GM18511 (cell line): ENCODE measurements around the gene SF3B2.
A peak's percentile ranks its signal among the peaks of the same experiment; 100 is the strongest.

Experiments
- ATAC-seq: cut with Tn5 transposase; IDR thresholded peaks from one replicate; pipeline ENCODE4 v1.9.1; 2021; ENCODE audit warnings: mild to moderate bottlenecking, moderate library complexity; ENCODE audit not compliant: unreplicated experiment

SF3B2 gene

DNA sequence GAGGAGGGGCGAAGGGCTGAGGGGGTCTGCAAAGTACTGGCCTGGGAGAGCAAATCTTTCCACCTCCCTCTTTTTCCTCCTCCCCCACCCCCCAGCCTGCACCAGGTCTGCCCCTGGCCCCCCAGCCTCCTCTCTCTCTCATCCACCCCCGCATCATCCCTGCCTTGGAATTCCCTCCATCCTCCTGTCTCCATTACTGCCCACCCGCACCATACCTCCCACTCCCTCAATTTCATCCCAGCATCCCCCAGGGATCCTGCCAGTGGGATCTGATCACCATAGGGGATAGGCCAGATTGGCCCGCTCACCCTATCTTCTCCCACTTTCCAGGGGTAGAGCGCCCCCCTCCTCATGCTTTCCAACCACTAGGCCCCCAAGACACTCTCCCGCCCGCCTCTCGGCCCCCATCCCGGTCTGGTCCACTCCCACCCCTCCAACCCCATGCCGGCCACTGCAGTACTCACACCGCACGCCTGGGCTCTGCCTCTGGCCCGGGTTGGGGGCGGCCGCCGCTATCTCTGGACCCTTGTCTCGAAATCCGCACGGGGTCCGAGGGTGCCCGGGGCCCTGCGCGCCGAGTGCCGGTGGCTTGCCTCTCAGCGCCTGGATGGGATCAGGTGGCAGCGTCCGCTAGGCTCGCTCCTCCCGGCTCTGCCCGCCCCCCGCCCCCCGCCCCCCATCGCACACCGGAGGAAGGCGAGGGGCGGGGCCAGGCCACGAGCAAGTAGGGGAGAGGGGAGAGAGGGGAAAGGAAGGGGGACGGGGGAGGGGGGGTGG is 3.4 kb upstream of the SF3B2 start, which contains the start of gene GAL3ST3:
Gene GAL3ST3, minus strand, starts transcription at position 615 of the 777 bp plus-strand sequence. CDS start 3,746 bp downstream, outside the sequence.
- no peak for ATAC-seq

DNA sequence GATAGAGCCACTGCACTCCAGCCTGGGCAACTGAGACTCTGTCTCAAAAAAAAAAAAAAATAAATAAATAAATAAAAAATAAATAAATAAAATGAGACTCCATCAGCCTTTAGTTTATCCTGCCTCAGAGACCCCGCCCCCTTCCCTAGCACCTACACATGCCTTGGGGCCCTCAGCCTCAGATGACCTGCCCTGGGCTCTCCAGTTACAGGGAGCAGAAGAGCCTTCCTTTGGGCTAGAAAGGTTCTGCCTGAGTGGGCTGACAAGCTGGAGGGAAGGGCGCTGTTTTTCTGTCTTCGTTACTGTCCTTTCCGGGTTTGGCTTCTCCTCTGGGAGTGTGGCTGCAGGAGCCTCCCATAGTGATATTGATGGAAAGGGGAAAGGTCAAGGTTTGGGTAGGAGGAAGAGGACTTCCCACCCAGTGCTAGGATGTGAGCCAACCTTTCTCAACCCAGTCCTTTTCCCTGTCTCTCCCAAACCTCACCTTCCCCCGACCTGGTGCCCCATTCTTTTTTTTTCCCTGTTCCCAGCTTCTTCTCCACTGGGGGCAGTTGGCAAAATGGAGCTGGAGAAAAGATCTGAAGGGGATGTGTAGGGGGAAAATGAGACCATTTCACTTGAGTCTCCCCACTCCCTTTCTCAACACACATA is 1.5 kb upstream of the SF3B2 start:
- no peak for ATAC-seq

DNA sequence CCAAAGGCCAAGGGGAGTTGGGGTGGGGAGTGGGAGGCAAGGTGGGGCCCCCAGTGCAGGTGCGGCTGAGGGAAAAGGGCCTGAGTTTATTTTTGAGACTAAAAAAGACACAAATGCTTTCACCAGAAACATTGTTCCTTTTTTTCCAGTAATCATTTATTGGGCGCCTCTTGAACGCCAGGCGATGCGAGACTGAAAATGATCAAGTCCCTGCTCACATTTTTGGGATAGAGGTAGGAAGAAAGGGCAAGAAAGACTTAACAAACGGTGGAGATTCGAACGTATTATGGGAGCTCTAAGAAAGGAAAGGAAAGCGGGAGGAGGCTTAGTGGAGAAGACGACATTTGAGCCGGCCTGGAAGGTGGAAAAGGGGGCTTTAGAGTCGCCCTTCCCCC is 796 bp upstream of the SF3B2 start:
- ATAC-seq: no peak

DNA sequence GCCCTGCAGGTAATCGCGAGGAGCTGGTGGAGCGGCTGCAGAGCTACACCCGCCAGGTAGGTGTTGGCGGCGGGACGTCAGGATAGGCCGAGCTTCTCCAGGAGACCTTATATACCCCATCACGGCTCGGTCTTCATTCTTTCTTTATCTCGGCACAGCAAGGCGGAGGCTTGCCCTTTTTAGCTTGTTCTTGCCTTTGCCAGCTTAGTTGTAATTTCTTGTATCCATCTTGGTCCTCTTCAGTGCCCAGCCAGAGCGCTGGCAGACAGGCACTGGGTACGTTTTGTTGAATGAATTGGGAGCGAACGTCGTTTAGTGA is 459 bp downstream of the SF3B2 start:
- ATAC-seq: no peak

DNA sequence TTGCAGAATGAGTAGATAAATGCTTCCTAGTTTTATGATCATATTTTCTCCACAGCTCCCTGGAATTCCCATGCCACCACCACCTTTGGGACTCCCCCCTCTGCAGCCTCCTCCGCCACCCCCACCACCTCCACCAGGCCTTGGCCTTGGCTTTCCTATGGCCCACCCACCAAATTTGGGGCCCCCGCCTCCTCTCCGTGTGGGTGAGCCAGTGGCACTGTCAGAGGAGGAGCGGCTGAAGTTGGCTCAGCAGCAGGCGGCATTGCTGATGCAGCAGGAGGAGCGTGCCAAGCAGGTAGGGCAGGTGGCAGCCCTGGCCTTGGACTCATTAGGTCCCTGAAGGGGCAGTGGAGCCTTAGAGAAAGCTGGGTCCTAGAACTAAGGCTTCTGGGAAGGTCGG is 2.9 kb downstream of the SF3B2 start:
- no peak for ATAC-seq

DNA sequence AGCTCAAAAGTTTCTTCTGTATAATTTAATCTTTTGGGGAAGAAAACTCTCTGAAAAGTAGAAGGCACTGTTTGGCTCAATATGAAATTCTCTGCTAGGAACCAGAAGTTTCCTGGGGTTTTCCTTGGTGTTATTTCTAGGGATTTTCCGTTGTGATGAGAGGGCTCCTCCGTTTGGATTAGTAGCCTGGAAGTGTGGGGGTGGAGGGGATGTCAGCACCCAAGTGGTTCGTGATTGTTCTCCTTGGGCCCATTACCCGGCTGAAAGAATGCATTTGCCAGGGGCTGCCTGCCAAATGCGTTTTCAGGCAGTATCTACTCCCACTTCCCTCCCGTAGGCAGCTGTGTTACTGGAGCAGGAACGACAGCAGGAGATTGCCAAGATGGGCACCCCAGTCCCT is 4.3 kb downstream of the SF3B2 start:
- ATAC-seq: no peak

DNA sequence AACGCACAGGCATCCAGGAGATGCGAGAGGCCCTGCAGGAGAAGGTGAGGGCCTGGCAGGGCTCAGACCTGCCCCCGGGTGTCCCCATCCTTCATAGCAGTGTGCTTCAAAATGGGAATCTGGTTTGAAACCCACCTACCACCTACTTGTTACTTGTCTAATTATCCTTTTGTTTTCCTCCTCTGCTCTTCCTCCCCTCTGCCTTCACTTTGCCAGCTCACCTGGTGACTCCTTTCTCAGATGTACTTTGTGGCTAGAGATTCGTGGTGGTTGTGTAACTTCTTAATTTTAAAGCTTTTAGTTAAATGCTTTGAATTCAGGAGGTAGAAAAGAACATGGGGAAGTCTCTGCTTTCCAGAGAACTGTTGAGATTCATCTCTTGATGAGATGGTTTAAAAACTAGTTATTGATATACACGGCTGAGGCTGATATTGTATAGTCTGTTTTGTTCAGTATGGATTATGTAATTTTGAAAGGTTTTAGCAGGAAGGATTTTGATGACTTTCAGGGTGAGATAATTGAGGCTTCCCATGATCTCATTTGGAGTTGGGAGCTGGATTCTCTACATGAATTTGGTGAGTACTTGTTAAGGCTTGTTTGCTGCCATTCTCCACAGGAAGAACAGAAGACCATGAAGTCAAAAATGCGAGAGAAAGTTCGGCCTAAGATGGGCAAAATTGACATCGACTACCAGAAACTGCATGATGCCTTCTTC is 8.0 kb downstream of the SF3B2 start:
- no peak for ATAC-seq

DNA sequence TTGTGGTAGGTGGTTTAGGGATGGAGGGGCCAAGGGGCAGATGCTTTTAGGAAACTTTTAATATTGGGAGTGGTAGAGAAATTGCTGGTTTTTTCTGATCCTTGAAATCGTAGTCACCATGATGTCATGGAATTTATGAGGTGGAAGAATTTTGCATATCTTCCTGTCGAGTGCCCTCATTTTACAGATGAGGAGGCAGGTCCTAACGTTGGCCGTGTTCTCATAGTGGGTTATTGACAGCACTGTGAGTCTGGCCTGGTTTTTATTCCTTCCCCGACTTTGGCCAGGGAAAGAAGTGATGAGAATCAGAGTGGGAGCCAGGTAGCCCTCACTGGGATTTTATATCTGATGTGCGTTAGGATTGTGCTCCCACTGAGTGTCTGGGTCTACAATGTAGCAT is 9.1 kb downstream of the SF3B2 start:
- no peak for ATAC-seq

DNA sequence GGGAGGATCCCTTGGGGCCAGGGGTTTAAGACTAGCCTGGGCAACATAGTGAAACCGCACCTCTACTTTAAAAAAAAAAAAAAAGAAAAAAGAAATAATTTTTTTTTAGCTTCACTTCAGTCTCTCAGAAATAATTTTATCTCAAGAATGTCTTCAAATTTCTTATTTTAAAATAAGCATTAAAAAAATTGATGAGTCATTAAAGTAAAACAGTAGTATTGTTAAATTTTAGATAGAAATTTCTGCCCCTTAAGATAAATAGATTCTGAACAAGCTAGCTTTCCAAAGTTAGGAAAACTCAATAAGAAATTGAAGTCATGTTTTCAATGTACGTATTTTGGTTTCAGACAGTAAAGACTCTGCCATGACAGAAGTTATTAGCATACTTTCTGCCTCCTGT is 10.2 kb downstream of the SF3B2 start:
- ATAC-seq: no peak

DNA sequence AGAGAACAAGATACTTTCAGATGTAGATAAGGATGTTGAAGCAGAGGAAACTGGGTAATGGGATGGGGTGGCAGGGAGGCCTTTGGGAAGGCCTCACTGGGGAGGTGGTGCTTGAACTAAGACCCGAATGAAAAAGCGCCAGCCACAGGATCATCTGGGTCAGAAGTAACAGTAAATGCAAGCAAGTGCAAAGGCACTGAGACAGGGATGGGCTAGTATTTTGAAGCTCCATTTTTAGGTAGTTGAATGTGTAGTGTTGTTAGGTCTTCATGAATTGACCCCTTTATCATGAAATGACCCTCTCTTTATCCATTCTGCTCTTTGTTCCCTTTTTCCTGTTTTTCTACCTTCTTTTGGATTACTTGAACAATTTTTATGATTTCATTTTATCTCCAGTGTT is 11.7 kb downstream of the SF3B2 start:
- no peak for ATAC-seq

DNA sequence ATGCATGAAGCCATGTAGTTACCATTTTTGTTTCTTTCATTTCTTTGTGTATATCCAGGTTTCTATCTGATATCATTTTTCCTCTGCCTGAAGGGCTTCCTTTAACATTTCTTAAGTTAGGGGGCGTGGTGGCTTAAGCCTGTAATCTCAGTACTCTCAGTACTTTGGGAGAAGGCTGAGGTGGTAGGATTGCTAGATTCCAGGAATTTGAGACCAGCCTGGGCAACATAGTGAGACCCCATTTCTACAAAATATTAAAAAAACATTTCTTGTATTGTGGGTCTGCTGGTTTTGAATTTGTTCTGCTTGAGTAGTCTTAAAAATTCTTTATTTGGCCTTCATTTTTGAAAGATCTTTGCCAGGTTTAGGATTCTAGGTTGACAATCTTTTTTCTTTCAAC is 12.4 kb downstream of the SF3B2 start:
- no peak for ATAC-seq

DNA sequence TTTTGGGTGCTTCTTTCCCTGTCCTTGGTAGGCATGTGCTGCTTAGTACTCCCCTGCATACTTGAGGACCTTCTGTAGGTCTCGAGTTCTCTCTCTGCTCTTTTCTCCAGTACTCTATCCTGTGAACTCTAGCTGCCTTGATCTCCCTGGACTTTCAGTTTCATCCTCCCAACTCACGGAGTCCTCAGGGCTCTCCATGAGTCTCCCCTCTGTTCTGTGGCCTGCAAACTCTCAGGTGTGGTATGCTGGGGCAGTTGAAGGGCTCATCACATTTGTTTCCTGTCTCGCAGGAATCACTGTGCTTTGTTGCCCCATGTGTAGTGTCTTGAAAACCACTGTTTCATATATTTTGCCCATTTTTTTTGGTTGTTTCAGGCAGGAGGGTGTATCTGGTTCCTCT is 14.6 kb downstream of the SF3B2 start:
- no peak for ATAC-seq

DNA sequence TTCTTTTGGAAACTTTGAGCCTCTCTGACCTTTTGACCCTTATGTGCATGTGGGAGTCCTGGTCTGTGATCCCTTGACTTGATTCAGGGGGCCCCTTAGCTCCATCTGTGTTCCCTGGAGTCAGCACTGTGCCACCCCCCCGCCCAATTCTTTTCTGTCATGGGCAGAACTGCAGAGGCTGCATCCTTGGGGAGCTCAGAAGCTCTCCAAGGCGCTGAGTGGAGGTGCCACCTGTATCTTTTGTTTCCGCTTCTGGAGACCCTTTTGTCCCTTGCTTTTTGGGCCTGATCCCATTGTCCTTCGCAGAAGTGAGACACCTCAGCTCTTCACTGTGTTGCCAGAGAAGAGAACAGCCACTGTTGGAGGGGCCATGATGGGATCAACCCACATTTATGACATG is 15.5 kb downstream of the SF3B2 start:
- no peak for ATAC-seq

DNA sequence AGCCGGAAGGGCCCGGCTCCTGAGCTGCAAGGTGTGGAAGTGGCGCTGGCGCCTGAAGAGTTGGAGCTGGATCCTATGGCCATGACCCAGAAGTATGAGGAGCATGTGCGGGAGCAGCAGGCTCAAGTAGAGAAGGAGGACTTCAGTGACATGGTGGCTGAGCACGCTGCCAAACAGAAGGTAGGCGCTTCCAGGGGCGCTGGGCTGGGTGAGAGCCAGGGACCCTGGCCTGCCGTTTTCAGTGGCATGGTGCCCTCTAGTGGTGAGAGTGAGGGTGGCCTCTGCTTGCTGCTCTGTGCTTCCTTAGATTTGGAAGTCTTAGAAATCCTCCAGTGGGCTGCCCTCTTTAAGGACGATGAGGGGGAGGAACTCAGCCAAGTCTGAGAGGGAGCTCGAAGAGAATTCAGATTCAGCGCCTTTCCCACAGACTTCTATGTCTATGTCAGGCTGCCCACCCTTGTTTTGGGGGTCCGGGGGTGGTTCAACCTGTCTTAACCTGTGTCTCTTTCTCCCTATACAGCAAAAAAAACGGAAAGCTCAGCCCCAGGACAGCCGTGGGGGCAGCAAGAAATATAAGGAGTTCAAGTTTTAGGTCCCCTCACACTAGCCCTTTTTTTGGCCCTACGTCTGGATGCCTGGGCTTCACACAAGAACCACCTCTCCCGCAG is 16.1 kb downstream of the SF3B2 start:
- ATAC-seq: no peak

DNA sequence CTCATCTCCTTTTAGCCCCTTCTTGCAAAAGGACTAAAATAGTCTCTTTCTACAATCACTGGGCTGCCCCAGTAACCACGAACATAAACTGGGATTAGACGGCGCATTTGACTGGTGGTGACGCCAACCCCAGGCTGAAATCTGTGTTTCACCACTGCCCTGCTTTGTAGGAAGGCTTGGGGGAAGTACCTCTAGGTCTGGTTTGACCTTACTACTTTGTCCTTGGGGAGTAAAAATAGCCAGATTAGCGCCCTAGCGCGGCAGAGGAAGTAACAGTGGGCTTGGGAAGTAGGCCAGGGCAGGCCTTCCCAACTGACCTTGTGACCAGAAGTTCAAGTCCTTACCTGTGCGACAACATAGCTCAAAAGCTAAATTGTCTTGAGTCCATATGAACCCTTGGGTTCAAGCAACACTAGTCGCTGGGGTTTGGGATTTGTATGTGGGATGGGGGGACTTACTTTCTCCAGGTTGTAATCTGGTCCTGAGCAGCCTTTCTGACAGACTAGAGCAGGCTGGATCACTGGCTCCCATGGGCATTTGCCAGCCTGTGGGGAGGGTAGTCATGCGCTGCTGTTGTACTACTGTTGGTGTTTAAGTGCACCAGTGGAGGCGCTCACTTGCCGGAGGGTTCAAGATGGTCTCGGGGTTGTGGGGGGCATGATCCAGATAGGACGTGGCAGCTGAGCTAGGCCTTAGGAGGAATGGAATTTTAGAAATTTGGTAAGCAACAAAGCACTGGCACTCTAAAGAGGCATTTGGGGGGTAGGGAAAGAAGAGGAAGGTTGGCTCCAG is 17.0 kb downstream of the SF3B2 start:
- ATAC-seq: peak; percentile 42

DNA sequence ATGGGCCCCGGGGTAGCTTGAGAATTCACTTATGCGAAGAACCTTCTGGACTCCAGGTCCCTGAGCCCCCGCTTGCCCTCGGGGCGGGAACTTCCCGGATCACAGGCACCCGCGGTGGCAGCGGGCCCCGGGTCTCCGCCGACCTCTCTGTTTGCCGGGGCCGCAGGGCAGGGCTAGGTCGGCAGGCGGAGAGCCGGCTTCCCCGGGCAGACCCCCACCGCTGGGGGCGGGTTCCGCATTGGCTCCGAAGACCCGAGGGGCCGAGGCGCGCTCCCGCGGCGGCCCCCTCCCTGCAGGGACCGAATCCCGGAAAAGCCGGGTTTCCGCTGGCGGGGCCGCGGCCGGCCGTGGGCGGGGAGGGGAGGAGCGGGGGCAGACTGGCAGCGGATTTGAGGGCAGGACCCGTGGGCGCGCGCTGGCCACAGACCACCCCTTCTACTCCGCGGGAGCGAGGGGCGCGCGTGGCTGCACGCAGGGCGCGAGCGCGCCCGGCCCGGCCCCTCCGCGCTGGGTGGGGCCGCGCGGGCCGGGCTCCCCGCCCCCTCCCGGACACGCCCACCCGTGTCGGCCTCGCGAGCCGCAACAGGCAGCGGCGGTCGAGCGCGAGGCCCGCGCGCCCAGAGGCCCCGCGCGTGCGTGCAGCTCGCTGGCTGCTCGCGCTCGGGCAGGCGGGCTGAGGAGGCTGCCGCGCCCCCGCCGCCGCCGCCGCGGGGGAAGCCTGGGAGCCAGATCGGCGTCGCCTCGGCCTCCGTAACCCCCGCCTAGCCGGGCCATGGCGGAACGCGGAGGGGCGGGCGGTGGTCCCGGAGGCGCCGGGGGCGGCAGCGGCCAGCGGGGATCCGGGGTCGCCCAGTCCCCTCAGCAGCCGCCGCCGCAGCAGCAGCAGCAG is 17.8 kb downstream of the SF3B2 start, which contains the start of gene PACS1:
Gene PACS1, plus strand, starts transcription at position 558 of the 889 bp plus-strand sequence. Its CDS starts 215 bp downstream, at position 773.
- peak; percentile 55 for ATAC-seq

DNA sequence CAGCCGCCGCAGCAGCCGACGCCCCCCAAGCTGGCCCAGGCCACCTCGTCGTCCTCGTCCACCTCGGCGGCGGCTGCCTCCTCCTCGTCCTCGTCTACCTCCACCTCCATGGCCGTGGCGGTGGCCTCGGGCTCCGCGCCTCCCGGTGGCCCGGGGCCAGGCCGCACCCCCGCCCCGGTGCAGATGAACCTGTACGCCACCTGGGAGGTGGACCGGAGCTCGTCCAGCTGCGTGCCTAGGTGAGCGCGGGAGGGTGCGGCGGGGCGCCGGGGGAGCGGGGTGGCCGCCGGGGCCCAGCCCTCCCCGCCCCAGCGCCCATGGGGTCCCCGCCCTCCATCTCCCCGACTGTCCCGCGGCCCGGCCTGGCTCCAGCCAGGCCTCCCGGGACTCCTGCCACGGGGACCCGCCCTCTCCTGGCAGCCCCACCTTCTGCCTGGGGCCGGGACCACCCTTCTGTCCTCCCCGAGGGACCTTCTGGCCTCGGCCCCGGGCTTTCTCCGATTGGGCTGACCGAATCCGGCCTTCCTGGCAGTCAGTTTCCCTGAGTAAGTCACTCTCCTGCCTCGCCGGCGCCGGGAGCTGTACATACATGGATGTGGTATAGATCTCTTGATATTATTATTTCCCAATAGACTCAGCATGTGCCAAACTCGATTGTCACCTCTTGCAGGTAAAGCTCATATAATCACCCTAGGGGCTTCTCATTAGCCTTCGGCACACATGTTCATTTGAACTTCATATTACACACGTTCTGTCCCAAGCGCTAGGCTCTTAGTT is 18.6 kb downstream of the SF3B2 start:
- peak; percentile 22 for ATAC-seq

DNA sequence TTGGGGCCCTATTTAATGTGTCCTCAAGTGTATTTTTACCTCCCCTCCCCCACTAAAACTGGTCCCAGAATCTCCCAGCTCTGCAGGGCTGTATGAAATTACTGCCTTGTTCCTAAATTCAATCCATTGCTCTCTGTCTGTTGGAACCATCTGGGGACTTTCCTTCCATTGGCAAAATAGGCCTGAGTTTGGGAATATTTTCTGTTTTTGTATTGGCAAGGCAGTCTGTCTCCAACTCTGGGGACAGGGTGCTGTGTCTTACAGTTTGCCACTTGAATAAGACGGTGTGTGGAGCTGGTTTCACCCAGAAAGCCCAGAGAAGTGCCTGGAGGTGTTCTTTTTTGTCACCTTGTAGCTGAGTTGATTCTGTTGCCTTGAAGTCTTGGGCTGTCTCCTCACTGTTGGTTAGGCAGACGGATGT is 19.2 kb downstream of the SF3B2 start:
- ATAC-seq: no peak

DNA sequence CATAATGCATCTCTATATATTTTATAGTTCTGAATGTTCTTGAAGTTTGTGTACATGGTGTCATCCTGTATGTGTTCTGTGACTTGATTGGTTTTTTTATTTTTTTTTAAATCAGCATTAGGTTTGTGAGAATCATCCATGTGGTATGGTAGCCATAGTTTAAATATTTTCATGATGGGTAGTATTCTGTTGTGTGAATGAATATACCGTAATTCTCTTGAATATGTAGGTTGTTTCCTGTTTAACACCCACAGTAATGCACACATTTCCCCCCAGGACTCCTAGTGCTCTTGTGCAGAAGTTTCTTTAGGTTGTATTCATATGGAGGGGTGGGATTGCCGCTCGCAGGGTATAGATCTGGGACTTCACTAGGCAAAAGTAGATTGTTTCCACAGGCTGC is 19.9 kb downstream of the SF3B2 start:
- ATAC-seq: no peak
